D341Med (cell line): ENCODE results near the gene CCDC77.
"Not testable (repeated sequence)": the region's sequence is repeated elsewhere in the genome, so short reads cannot be mapped to it uniquely, and the experiment has no call there.

Experiments
- DNase-seq: peaks from one replicate; pipeline ENCODE4 v3.0.0; 2012; ENCODE audit warnings: low spot score

The CCDC77 gene

GRCh38 chr12:401235-402028, at the start of gene CCDC77:
Gene CCDC77, plus strand, starts transcription at chr12:401644. Its CDS starts 7,740 bp downstream, at chr12:409384.
- DNase-seq: peak; percentile 99

- no peak for DNase-seq
Measured at GRCh38 chr12:356276-356988, 45.0 kb upstream of the CCDC77 start.

- DNase-seq: no peak
Measured at GRCh38 chr12:359091-359490, 42.4 kb upstream of the CCDC77 start.

- no peak for DNase-seq
Measured at GRCh38 chr12:366820-367219, 34.6 kb upstream of the CCDC77 start.

GRCh38 chr12:367972-368371, 33.5 kb upstream of the CCDC77 start:
- DNase-seq: no peak

- DNase-seq: not testable (repeated sequence)
Measured at GRCh38 chr12:370739-371485, 30.5 kb upstream of the CCDC77 start.

GRCh38 chr12:386651-387050, 14.8 kb upstream of the CCDC77 start:
- no peak for DNase-seq

GRCh38 chr12:388012-388411, 13.4 kb upstream of the CCDC77 start:
- DNase-seq: no peak

- DNase-seq: no peak
Measured at GRCh38 chr12:388541-389141, 12.8 kb upstream of the CCDC77 start.

GRCh38 chr12:389142-390096, 12.0 kb upstream of the CCDC77 start, which contains the start of gene KDM5A:
Gene KDM5A, minus strand, starts transcription at chr12:389320. Its CDS starts 229 bp downstream, at chr12:389091.
- peak; percentile 93 for DNase-seq

- no peak for DNase-seq
Measured at GRCh38 chr12:400828-401227, 616 bp upstream of the CCDC77 start.

GRCh38 chr12:402029-402389, 565 bp downstream of the CCDC77 start:
- no peak for DNase-seq

- no peak for DNase-seq
Measured at GRCh38 chr12:414859-415258, 13.4 kb downstream of the CCDC77 start.

GRCh38 chr12:418432-418831, 17.0 kb downstream of the CCDC77 start:
- DNase-seq: no peak

- DNase-seq: no peak
Measured at GRCh38 chr12:422526-422925, 21.1 kb downstream of the CCDC77 start.

- DNase-seq: not testable (repeated sequence)
Measured at GRCh38 chr12:435737-436136, 34.3 kb downstream of the CCDC77 start.

GRCh38 chr12:442235-442884, 40.9 kb downstream of the CCDC77 start:
- DNase-seq: peak; percentile 72

GRCh38 chr12:447141-447540, 45.7 kb downstream of the CCDC77 start:
- DNase-seq: no peak

- DNase-seq: no peak
Measured at GRCh38 chr12:449203-449602, 47.8 kb downstream of the CCDC77 start.

- DNase-seq: no peak
Measured at GRCh38 chr12:450438-450837, 49.0 kb downstream of the CCDC77 start.
